Upper lobe of right lung (tissue), 1 donor: Measurements from ENCODE around the gene HDAC4. TPM values are rescaled to one million over a fixed set of nuclear protein-coding genes. Genes with fewer than 3 reads are reported as not detected.

ENCODE experiments used
- ATAC-seq: fragments of 200-7000 bp; cut with Tn5 transposase; one replicate; pipeline ENCODE4 v1.9.1; 2020; ENCODE audit warnings: mild to moderate bottlenecking, moderate library complexity
- DNase-seq: peaks from one replicate; pipeline ENCODE4 v3.0.0-alpha.2; 2020
- H3K27ac ChIP-seq: fragments of 200-600 bp; one replicate; pipeline ENCODE4 v1.8.0; 2022
- H3K27me3 ChIP-seq: fragments of 200-600 bp; one replicate; pipeline ENCODE4 v1.8.0; 2022; ENCODE audit warnings: mild to moderate bottlenecking
- H3K36me3 ChIP-seq: fragments of 200-600 bp; one replicate; pipeline ENCODE4 v1.8.0; 2022
- H3K4me1 ChIP-seq: fragments of 200-600 bp; one replicate; pipeline ENCODE4 v1.8.0; 2022
- H3K4me3 ChIP-seq: fragments of 200-600 bp; one replicate; pipeline ENCODE4 v1.8.0; 2022; ENCODE audit warnings: mild to moderate bottlenecking
- H3K9me3 ChIP-seq: fragments of 200-600 bp; one replicate; pipeline ENCODE4 v1.8.0; 2022
- intact Hi-C: fragments of 100-400 bp; cut with DNase I; formaldehyde crosslinking; loops from one replicate; pipeline ENCODE4 v1.11.0; 2022
- total RNA-seq: library from RNA; stranded (reverse); fragmentation: NEBNext Ultra II Directional; extraction: Animal tissue kit (Norgen Biotek cat#: 25700); gene quantifications from one replicate; pipeline ENCODE4 v1.2.1, GENCODE V29; 2021
- TF ChIP-seq, protein P1 (sequence below): fragments of 200-600 bp; IDR thresholded peaks from one replicate; pipeline ENCODE4 v1.8.0; 2022; ENCODE audit warnings: antibody characterized with exemption
- donor health status: DM: no; HTN: yes; CAD: no; lungs with severe emphysema.

The HDAC4 gene
- total RNA-seq, 1 donor from 2014 or later = 44.1 TPM

DNA sequence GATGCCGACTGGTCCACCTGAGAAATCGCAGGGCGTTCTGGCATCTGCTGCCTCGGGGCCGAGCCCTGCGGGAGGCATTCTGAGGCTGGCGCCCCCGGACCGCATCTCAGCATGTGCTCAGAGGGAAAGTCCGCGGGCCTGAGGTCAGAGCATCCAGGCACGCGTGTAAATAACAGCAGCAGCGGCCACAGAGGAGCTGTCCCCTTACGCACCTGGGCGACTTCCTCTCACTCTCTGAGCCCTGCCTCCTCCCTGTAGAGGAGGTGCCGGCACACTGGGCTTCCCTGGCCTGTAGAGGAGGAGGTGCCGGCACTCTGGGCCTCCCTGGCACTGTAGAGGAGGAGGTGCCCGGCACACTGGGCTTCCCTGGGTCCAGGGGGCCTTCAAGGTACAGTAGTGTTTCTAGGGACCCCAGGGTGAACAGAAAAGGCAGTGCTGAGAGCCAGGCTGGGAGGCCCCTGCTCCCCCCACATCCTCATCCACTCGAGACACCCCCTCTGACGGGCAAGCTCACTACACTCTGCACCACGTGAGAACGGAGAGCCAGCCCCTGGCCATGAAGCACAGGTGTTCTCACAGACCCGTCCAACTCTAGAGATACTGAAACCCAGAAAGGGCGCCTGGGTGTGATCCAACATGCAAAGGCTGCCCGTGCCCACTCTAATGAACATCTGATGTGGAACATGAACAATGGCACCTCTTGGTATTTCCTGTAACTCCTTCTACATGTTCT is 263.5 kb downstream of the HDAC4 start:
- Histone ChIP-seq H3K9me3 (no peaks in the 10 kb centered on the region), H3K4me3 (no peak overlapping the region), H3K4me1 (no peaks in the 10 kb centered on the region), H3K27ac (no peak overlapping the region), H3K36me3 (peaks cover 66% of the 10 kb centered on the region), H3K27me3 (no peaks in the 10 kb centered on the region)
- intact Hi-C loops = no loop called here
- ATAC-seq (no peak), DNase-seq (no peak)
- TF ChIP-seq, protein P1, sequence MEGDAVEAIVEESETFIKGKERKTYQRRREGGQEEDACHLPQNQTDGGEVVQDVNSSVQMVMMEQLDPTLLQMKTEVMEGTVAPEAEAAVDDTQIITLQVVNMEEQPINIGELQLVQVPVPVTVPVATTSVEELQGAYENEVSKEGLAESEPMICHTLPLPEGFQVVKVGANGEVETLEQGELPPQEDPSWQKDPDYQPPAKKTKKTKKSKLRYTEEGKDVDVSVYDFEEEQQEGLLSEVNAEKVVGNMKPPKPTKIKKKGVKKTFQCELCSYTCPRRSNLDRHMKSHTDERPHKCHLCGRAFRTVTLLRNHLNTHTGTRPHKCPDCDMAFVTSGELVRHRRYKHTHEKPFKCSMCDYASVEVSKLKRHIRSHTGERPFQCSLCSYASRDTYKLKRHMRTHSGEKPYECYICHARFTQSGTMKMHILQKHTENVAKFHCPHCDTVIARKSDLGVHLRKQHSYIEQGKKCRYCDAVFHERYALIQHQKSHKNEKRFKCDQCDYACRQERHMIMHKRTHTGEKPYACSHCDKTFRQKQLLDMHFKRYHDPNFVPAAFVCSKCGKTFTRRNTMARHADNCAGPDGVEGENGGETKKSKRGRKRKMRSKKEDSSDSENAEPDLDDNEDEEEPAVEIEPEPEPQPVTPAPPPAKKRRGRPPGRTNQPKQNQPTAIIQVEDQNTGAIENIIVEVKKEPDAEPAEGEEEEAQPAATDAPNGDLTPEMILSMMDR = no peak

DNA sequence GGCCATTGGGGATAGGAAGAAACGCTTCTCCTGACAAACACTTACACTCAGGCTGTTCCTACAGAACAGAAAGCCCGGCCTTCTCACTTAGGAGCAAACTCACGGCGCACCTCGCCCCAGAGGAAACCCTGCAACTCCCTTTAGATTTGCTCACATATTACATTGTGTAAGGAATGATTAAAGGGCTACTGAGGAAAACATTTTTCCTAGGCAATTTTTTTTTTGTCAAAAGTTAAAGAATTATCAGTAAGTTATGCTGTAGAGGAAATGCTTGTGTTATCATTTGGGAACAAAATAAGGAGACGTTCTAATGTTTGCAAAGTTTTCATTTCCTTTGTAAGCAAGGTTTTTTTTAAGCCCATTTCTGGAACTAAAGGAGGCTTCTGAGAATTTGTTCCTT is 264.1 kb downstream of the HDAC4 start:
- intact Hi-C loops = no loop called here
- H3K36me3 ChIP-seq = peaks cover 72% of the 10 kb centered on the region
- H3K4me1 ChIP-seq = no peaks in the 10 kb centered on the region
- no peak overlapping the region for H3K4me3 ChIP-seq
- ATAC-seq (no peak), DNase-seq (no peak)
- TF ChIP-seq, protein P1 = no peak
- no peaks in the 10 kb centered on the region for H3K9me3 ChIP-seq
- H3K27me3 ChIP-seq = no peaks in the 10 kb centered on the region
- no peak overlapping the region for H3K27ac ChIP-seq

DNA sequence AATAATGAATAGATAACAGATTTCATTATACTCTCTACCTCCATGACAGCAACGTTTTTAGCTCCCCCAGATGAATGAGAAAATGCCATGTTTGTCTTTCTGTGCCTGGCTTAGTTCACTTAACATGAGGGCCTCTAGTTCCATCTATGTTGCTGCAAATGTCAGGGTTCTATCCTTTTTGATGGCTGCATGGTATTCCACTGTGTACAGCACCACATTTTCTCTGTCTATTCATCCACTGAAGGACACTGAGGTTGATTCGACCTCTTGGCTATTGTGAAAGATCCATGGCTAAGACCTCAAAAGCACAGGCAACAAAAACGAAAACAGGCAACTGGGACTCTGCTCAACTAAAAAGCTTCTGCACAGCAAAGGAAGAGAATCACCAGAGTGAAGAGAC is 264.6 kb downstream of the HDAC4 start:
- H3K27ac ChIP-seq = no peak overlapping the region
- H3K4me1 ChIP-seq = no peaks in the 10 kb centered on the region
- no peaks in the 10 kb centered on the region for H3K9me3 ChIP-seq
- TF ChIP-seq, protein P1 = no peak
- H3K27me3 ChIP-seq = no peaks in the 10 kb centered on the region
- no peak overlapping the region for H3K4me3 ChIP-seq
- DNase-seq (no peak), ATAC-seq (no peak)
- peaks cover 77% of the 10 kb centered on the region for H3K36me3 ChIP-seq
- intact Hi-C loops = no loop called here

DNA sequence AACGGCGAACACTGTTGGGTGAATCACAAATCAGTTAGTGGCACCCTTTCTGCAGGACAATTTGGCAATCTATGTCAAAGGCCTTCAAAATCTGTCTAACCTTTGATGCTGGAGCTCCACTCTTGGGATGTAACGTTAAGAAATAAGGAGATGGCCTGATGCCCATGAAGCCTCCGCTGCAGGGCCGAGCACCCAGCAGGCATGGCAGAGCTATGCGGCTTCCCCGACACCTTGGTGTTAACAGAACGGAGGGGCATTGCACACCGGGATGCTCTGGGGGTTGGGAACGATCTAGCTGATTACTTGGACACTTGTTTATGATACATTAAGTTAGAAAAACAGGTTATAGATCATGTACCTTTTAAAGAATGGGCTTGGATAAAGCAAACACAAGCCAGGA is 265.3 kb downstream of the HDAC4 start:
- no peak for DNase-seq
- intact Hi-C loops = no loop called here
- Histone ChIP-seq H3K4me3 (no peak overlapping the region), H3K27ac (no peak overlapping the region), H3K4me1 (no peaks in the 10 kb centered on the region), H3K9me3 (no peaks in the 10 kb centered on the region), H3K27me3 (no peaks in the 10 kb centered on the region), H3K36me3 (peaks cover 83% of the 10 kb centered on the region)
- TF ChIP-seq, protein P1 = no peak
- ATAC-seq = no peak

DNA sequence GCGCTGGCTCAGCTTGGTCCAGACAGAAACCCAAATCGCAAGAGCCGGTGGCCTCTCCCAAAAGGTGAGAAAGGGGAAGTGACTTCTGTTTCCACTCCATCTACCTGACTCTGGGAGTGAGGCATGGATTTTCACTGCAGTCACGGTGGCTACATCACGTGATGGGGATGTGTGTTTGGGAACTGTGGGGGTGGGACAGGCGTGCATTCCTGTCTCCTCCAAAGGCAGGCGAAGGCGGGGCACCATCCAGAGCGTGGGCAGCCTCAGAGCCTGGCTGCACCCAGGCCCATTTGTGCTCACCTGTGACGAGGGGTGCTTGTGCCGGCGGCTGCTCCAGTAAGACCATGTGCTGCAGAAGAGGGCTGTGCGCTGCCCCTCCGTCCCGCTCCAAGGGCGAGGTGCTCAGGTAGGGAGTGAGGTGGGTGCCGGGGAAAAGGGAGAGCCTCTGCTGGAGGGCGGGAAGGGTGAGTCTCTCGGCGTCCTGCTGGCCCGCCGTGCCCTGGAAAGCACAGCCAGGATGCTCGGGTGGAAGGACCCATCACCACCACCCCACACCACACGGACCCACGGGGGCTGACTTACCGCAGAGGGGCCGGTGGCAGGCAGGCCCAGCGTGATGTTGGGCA is 266.8 kb downstream of the HDAC4 start:
- no peak for DNase-seq
- no peaks in the 10 kb centered on the region for H3K4me1 ChIP-seq
- no peaks in the 10 kb centered on the region for H3K27me3 ChIP-seq
- peaks cover 81% of the 10 kb centered on the region for H3K36me3 ChIP-seq
- no peak overlapping the region for H3K4me3 ChIP-seq
- H3K27ac ChIP-seq = no peak overlapping the region
- no peak for ATAC-seq
- TF ChIP-seq, protein P1 = no peak
- intact Hi-C loops = no loop called here
- H3K9me3 ChIP-seq = no peaks in the 10 kb centered on the region
